GM18502 (cell line): ENCODE measurements around the gene MNAT1.
"Not testable (repeated sequence)": the region's sequence is repeated elsewhere in the genome, so short reads cannot be mapped to it uniquely, and the experiment has no call there.

Experiments
- ATAC-seq: cut with Tn5 transposase; IDR thresholded peaks from one replicate; pipeline ENCODE4 v1.9.1; 2021; ENCODE audit warnings: mild to moderate bottlenecking; ENCODE audit not compliant: unreplicated experiment, poor library complexity

Gene MNAT1

GRCh38 chr14:60800409-60800808, 65.8 kb downstream of the MNAT1 start:
- no peak for ATAC-seq

DNA sequence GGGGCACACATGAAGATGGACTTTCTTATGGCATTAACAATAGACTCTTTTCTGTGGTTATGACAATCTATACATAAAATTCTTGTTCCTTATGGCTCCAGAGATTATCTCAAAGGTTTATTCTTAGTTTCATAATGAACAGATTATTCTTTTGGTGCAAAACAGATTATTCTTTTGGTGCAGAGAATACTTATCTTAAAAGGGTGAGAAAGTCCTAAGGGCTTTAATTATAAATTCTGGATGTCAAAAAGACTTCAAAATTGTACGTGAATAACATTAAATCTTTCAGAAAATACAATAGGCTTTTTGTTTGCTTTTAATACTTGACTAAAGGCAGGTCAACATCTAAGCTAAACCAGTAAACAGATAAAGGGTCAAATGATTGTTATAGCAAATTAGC, 69.3 kb downstream of the MNAT1 start:
- ATAC-seq: no peak

DNA sequence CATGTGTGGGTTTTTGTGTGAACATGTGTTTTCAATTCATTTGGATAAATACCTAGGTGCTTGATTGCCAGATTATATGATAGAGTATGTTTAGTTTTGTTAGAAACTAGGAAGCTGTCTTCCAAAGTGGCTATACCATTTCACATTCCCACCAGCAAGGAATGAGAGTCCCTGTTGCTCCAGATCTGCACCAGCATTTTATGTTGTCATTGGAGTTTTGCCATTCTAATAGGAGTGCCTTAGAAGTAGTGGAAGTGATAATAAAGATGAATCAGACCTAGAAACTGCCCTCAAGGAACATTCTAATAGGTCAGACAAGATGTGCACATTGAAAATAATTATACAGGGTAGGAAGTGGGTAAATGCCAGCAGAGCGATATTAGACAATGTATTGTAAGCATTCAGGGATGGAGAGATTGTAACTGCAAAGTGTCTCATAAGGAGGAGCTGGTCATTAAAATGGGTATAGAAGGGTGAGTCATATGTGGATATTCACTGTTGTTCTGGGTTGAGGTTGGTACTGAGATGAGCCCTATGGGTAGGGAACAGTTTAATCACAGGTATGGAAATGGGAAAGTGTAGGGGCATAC, 71.4 kb downstream of the MNAT1 start:
- ATAC-seq: no peak

DNA sequence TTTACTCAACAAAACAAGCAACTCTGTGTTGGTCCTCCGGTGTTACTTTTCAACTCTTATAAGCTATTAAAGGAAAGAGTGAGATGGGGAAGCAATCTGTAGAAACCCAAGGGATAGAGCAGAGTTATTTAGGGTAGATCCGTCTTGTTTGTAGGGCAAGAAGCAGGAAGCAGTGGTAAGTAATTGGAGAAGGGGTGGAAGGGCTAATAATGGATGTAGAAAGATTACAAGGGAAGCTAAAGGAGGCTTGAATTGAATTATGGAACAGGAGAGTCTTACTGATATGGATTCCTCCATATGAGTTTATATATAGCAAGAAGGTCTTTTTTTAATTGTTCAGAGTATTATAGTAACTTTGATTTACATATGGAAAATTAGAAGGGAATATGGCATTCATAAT, 72.7 kb downstream of the MNAT1 start:
- no peak for ATAC-seq

- no peak for ATAC-seq
Observed at GRCh38 chr14:60807971-60808370, 73.4 kb downstream of the MNAT1 start.

- no peak for ATAC-seq
Observed at GRCh38 chr14:60812987-60813386, 78.4 kb downstream of the MNAT1 start.

GRCh38 chr14:60815371-60815770, 80.8 kb downstream of the MNAT1 start:
- ATAC-seq: peak; percentile 98

DNA sequence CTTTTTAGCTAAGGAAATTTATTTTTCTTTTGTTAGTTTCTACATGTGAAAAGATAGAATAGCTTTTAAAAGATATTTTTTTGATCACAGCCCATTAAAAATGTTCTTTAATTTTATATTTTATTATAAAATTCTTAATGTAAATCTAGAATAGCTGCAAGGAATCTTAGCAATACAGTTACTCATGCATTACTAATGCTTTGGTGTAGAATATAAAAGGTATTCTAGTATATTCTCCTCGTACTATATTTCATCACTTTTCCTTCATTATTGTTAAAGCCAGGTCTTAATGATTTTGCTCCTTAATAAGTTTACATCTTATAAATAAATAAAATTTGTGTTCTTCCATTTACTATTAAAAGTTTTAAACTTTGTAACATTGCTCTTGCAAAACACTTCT, 82.6 kb downstream of the MNAT1 start:
- no peak for ATAC-seq

- ATAC-seq: no peak
Observed at GRCh38 chr14:60819575-60819974, 85.0 kb downstream of the MNAT1 start.

DNA sequence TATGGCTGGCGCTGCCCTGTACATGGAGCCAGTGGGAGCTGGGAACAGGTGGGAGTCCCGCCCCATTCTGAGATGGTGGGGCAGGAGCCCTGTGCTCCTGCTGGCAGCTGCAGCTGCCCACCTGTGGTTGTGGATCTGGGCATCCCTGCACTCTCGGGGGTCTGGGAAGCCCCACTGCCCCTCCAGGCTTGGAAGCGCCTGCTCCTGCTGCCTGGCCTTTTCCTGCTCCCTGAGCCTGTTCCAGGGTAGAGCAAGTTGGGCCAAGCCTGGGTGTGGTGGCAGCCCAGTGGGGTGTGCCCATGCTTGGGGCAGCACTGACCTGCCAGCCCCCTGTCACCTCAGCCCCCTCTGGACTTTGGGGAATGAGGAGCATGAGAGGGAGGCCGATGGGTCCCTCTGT, 104.0 kb downstream of the MNAT1 start:
- ATAC-seq: no peak

DNA sequence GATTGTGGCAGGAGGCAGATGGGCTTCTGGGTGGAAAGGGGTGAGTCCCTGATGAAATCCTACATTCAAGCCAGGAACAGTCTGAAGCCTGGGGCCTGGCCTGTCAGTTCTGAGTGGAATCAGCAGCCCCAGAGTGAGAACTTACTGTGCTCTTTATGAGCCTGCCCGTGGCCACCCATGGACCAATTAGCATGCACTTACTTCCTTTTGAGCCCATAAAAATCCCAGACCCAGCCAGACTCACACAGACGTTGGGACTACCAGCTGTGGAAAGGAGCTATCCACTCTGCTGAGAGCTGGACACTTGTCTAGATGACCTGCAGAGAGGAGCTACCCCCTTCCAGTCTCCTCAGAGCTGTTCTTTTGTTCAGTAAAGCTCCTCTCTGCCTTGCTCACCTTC, 104.5 kb downstream of the MNAT1 start:
- ATAC-seq: no peak

- no peak for ATAC-seq
Observed at GRCh38 chr14:60839657-60840056, 105.1 kb downstream of the MNAT1 start.

- no peak for ATAC-seq
Observed at GRCh38 chr14:60840313-60840712, 105.8 kb downstream of the MNAT1 start.

- peak; percentile 99 for ATAC-seq
Observed at GRCh38 chr14:60845523-60845922, 111.0 kb downstream of the MNAT1 start.

DNA sequence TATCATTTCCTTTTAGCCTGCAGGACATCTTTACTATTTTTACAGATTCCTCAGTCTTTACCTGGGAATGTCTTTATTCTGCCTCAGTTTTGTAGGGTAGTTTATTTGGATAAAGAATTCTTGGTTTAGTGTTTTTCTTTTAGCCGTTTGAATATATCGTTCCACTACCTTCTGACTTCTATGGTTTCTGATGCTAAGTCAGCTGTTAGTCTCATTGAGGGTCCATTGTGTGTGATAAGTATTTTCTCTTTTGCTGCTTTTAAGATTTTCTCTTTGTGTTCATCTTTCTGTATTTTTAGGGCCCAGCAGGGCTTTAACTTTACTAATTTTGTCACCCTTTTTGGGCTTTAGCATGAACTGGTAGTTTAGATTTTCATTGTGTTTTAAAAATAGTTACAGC, 113.5 kb downstream of the MNAT1 start:
- no peak for ATAC-seq

DNA sequence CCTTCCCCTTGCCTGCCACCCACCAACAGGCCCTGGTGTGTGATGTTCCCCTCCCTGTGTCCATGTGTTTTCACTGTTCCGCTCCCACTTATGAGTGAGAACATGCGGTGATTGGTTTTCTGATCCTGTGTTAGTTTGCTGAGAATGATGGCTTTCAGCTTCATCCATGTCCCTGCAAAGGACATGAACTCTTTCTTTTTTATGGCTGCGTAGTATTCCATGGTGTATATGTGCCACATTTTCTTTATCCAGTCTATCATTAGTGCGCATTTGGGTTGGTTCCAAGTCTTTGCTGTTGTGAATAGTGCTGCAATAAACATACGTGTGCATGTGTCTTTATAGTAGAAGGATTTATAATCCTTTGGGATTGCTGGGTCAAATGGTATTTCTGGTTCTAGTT, 117.1 kb downstream of the MNAT1 start:
- ATAC-seq: not testable (repeated sequence)

- ATAC-seq: peak; percentile 45
Observed at GRCh38 chr14:60856111-60856510, 121.5 kb downstream of the MNAT1 start.

DNA sequence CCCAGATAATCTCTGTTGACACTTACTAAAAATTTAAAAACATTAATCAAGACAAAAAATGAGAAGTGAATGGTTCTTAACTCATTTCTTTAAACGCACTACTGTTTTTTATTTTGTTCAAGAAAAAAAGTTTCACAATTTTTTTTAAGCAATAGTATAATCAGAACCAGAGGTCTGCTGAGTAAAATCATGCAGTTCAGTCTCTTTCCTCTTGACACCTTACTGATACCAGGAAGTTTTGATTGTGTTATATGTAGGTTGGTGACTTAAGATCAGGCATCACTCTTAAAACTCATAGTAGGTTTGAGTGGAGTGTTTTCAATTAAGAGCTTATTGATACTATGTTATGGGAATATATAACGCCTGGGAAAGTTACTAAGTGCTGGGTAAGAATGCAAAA, 125.0 kb downstream of the MNAT1 start:
- ATAC-seq: no peak

GRCh38 chr14:60861545-60862140, 127.1 kb downstream of the MNAT1 start:
- ATAC-seq: no peak

DNA sequence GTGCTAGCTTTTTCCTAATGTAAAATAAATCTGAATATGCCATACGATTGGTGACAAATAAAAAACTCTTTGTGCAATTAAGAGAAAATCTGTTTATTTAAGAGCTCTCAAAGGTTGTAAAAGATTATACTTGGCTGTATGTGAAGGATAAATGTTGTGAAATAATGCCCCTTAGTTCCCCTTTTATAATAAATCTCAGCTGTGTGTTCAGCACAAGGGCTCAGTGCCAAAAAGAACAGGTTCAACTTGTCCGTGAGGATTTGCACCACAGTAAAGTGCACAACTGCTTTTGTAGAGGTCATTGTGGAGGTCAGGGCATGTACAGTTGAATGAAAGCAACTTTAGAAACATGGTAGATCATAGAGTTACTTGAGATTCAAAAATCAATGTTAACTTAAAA, 127.7 kb downstream of the MNAT1 start:
- no peak for ATAC-seq

DNA sequence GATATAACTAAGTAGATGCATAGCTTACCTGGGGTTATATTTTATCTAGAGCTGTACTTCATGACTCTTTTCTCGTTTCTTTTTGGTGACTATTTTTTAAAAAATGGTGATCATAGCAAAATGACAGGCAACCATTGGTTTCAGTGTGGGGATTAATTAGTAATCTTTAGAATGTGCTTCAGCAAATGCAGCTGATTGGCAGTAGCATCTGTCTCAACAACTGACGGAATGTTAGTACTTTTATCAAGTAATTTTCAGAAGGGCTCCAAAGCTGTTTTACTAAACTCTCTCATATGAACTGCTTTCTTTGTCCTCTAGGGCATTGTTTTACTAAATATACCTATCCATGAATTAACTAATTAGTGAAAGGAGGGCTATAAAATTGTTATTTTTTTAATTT, 128.7 kb downstream of the MNAT1 start:
- ATAC-seq: no peak

- ATAC-seq: no peak
Observed at GRCh38 chr14:60865378-60866127, 131.0 kb downstream of the MNAT1 start.
